ENCODE measurements around the gene STRA6. TPM values are rescaled to one million over a fixed set of nuclear protein-coding genes. Genes with fewer than 3 reads are reported as not detected.

The STRA6 gene
- total RNA-seq, 1 experiment from 2014 or later = 0.54 TPM

GRCh38 chr15:74146277-74146800, 56.2 kb downstream of the STRA6 start:
- H4K20me1 ChIP-seq (ENCODE audit: insufficient read depth) = no peaks in the 10 kb centered on the region
- no peaks in the 10 kb centered on the region for H3K9me3 ChIP-seq (ENCODE audit: control insufficient read depth in 1 of 2, insufficient read depth in 1 of 2, low read depth in 1 of 2, low read length in 2 of 2)
- H3K27ac ChIP-seq (ENCODE audit: low read depth, low read length) = no peak overlapping the region
- intact Hi-C loops (cut with micrococcal nuclease) = no loop called here
- H2AFZ ChIP-seq (ENCODE audit: low read depth, low read length, poor library complexity, severe bottlenecking) = no peak overlapping the region
- H3K4me2 ChIP-seq (ENCODE audit: low read length) = no peak overlapping the region
- ChIA-PET RAD21 (ENCODE audit: low non-redundant PET in 1 of 2, low total read pairs in 2 of 2, uncharacterized antibody in 2 of 2, unreplicated experiment in 2 of 2) (no interaction called here), POLR2A (no interaction called here), CTCF (interaction anchor here (3.3 kb wide), 1 partner anchor 162 kb away, joined by 33 read pairs; no protein-coding TSS in a partner anchor)
- DNase-seq (ENCODE audit: low read depth, low spot score) = no peak
- no peaks in the 10 kb centered on the region for H3K79me2 ChIP-seq (ENCODE audit: insufficient read depth, low read length)
- no peaks in the 10 kb centered on the region for H3K27me3 ChIP-seq (ENCODE audit: insufficient read depth, low read length)
- H3K4me1 ChIP-seq (ENCODE audit: control insufficient read depth in 1 of 2, insufficient read depth in 2 of 2, low read length in 2 of 2) = peaks cover 3 to 9% of the 10 kb centered on the region in 2 experiments; a peak in 3 of 4 replicates
- TF ChIP-seq JUND (IDR thresholded peaks at IDR 0.05) = no peak
- TF ChIP-seq TCF7L2 (IDR thresholded peaks at IDR 0.05; ENCODE audit: borderline replicate concordance, extremely low read depth, insufficient read depth, insufficient read length) = no peak
- no peak for TF ChIP-seq MAX (IDR thresholded peaks at IDR 0.05)
- no peak for TF ChIP-seq SP1 (IDR thresholded peaks at IDR 0.05; ENCODE audit: low read depth)
- TF ChIP-seq POLR2A (IDR thresholded peaks at IDR 0.05; ENCODE audit: borderline replicate concordance, extremely low read depth, insufficient read depth, insufficient read length) = no peak
- TF ChIP-seq ELF1 (IDR thresholded peaks at IDR 0.05; ENCODE audit: borderline replicate concordance, low read depth) = no peak
- no peak for TF ChIP-seq EZH2phosphoT487 (IDR thresholded peaks at IDR 0.05; ENCODE audit: borderline replicate concordance)
- TF ChIP-seq ZNF274 (IDR thresholded peaks at IDR 0.05; ENCODE audit: low read depth, low read length) = no peak
- TF ChIP-seq ZBTB33 (IDR thresholded peaks at IDR 0.05; ENCODE audit: extremely low read depth, insufficient replicate concordance, low read length) = no peak
- TF ChIP-seq SRF (IDR thresholded peaks at IDR 0.05; ENCODE audit: low read depth) = no peak
- no peak for TF ChIP-seq CEBPB (IDR thresholded peaks at IDR 0.05; ENCODE audit: low read depth)
- BruUV-seq (replicated peaks) = no TSS peak
- no peaks in the 10 kb centered on the region for H3K36me3 ChIP-seq (ENCODE audit: control insufficient read depth in 1 of 2, insufficient read depth in 2 of 2, low read length in 2 of 2)
- no peak for ATAC-seq
- H3K4me3 ChIP-seq (replicated peaks in 1 of 2; ENCODE audit: low read depth in 1 of 2, low read length in 2 of 2) = no peak overlapping the region
- no peak overlapping the region for H3K9ac ChIP-seq (ENCODE audit: low read length)
- H3K9me2 ChIP-seq (ENCODE audit: insufficient read depth) = no peaks in the 10 kb centered on the region

All from HCT116 (cell line).